Occipital lobe (tissue), 2 donors: Measurements from ENCODE around the gene NEDD8. TPM values are rescaled to one million over a fixed set of nuclear protein-coding genes. Genes with fewer than 3 reads are reported as not detected.
"Not testable (repeated sequence)": the region's sequence is repeated elsewhere in the genome, so short reads cannot be mapped to it uniquely, and the experiment has no call there.

Source experiments
- DNase-seq: peaks from one replicate; lab custom pipeline; 2025; lab: John Stamatoyannopoulos, UW
- total RNA-seq: library from RNA; depleted of rRNA; stranded (reverse); fragments of >200 nt; gene quantifications from one replicate; pipeline ENCODE4 v1.2.3, GENCODE V29; 2014

NEDD8 gene
- total RNA-seq, 1 donor from 2014 or later: 51.3 TPM

- DNase-seq: no peak
These were observed 5.7 kb downstream of the NEDD8 start for GRCh38 chr14:24226473-24226872.

DNA sequence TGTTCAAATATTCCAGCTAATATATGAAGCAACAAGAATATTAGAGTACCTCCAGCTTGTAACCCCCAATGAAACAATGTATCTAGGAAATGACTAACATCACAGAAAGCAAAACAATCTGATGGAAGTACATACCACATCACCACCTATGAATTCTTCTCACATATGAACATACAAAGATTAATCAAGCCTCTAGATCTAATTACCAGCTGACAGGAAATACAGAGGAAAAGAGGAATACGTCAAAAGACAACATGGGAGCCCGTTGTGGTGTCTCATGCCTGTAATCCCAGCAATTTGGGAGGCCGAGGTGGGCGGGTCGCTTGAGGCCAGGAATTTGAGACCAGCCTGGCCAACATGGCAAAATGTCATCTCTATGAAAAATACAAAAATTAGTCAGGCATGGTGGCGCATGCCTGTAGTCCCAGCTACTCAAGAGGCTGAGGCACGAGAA, 7.5 kb downstream of the NEDD8 start:
- DNase-seq: no peak

DNA sequence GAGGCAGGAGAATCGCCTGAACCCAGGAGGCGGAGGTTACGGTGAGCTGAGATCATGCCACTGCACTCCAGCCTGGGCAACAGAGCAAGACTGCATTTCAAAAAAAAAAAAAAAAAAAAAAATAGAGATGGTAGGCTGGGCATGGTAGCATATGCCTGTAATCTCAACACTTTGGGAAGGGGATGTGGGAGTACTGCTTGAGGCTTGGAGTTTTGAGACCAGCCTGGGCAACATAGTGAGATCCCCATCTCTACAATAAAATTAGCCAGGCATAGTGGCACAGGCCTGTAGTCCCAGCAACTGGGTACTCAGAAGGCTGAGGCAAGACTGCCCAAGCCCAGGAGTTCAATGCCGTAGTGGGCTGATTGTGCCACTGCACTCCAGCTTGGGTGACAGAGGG, 9.2 kb downstream of the NEDD8 start:
- DNase-seq: not testable (repeated sequence)

DNA sequence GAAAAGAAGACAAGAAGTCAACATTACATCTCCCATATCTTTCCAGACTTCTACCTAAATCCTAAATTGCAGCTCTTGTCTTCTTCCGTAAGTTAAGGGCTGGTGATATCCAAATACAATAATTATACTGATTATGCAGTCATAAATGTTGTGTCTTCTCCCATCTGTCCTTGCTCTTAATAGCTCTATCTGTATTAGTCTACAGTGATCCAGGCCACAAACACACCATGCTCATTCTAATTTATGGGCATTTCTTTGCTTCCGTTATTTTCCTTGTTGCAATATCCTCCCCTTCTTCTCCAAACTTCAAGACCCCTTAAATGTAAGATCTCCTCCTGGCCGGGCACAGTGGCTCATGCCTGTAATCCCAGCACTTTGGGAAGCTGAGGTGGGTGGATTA, 12.6 kb downstream of the NEDD8 start:
- DNase-seq: no peak

- no peak for DNase-seq
These were observed 13.1 kb downstream of the NEDD8 start for GRCh38 chr14:24219080-24219479.

- DNase-seq: not testable (repeated sequence)
These were observed 15.3 kb downstream of the NEDD8 start for GRCh38 chr14:24216876-24217275.

DNA sequence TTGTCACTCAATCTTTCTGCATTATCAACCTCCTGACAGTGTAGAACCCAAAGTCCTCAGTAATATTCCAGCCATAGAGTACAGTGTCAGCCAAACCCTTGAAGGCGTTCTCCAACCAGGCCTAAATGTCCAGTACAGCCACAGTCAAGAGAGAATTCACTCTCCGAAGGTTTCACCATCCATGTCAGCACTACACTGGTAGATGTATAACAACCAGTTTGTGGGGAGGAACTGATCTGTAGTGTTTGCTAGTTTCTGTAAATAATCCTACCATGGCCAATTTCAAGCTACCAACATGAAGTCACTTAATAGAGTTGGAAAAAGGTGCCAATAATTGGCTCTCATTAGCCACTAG, 15.8 kb downstream of the NEDD8 start:
- DNase-seq: no peak

DNA sequence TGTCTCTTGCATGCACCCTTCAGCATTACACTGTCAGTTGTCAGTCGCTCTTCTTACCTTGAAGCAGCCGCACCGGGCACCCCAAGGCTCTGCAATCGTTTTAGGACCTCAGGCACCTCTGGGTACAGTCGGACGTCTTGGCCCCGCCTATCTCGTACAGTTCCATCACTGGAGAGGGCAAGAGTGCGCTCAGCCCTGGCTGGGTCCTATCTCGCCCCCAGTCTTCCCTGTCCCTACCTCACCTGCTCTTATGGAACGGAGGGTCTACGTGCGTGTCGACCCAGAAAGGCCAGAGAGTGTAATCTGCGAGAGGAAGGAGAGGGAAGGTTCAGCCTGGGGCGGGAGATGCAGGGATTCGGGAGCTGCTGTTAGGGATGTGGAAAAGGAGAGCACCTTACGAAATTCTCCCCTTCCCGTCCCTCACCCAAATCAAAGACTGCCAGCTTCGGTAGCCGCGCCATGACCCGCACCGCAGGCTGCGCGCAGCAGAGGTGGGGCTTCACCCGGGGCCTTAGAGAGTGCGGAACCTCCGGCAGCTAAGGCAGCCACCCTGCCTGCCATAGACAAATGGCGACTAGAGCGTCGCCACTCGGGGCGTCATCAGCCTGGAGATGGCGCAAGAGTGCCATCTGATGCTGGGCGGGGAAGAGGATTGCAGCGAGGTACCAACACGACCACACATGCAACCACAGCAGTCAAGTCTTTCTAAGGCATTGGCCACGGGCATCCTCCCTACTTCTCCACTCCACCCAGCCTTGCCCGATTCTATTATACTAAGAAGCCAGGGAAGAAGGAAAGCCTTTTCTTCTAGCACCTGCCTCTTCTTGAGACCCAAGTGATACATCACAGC, 16.4 kb downstream of the NEDD8 start, which contains the start of gene MDP1:
Gene MDP1, minus strand, starts transcription at position 572 of the 850 bp plus-strand sequence. Its CDS starts 111 bp downstream, at position 461.
- DNase-seq: peak; percentile 81

- DNase-seq: no peak
These were observed 18.1 kb downstream of the NEDD8 start for GRCh38 chr14:24213866-24214662.

GRCh38 chr14:24212924-24213865, 19.0 kb downstream of the NEDD8 start, which contains the start of gene CHMP4A:
Gene CHMP4A, minus strand, starts transcription at chr14:24213488. Its CDS starts 49 bp downstream, at chr14:24213439.
- DNase-seq: peak; percentile 89

GRCh38 chr14:24211311-24211710, 20.9 kb downstream of the NEDD8 start:
- DNase-seq: no peak

DNA sequence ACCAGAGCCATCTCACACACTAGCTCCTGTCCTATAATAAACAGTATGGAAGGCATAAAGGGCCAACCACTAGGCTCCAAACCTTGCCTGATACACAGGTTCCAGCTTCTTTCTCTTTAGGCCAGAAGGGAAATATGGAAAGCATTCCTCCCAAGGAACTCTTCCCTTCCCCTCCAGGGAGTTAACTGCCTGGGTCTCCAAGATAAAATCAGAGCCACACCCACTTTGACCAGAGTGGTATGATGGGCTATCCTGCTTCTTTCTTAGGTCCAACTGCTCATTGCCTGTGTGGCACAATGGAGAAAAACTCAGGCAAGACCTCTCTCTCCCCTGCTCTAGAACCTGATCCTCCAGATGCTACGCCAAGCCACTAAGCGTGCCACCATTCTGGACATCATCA, 24.5 kb downstream of the NEDD8 start:
- no peak for DNase-seq

DNA sequence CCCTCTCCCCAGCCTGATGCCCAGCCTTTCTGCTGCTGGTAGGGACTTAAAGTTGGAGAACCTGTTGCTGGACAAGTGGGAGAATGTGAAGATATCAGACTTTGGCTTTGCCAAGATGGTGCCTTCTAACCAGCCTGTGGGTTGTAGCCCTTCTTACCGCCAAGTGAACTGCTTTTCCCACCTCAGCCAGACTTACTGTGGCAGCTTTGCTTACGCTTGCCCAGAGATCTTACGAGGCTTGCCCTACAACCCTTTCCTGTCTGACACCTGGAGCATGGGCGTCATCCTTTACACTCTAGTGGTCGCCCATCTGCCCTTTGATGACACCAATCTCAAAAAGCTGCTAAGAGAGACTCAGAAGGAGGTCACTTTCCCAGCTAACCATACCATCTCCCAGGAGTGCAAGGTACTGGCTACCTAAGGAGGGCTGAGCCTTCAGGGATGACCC, 25.0 kb downstream of the NEDD8 start:
- no peak for DNase-seq

DNA sequence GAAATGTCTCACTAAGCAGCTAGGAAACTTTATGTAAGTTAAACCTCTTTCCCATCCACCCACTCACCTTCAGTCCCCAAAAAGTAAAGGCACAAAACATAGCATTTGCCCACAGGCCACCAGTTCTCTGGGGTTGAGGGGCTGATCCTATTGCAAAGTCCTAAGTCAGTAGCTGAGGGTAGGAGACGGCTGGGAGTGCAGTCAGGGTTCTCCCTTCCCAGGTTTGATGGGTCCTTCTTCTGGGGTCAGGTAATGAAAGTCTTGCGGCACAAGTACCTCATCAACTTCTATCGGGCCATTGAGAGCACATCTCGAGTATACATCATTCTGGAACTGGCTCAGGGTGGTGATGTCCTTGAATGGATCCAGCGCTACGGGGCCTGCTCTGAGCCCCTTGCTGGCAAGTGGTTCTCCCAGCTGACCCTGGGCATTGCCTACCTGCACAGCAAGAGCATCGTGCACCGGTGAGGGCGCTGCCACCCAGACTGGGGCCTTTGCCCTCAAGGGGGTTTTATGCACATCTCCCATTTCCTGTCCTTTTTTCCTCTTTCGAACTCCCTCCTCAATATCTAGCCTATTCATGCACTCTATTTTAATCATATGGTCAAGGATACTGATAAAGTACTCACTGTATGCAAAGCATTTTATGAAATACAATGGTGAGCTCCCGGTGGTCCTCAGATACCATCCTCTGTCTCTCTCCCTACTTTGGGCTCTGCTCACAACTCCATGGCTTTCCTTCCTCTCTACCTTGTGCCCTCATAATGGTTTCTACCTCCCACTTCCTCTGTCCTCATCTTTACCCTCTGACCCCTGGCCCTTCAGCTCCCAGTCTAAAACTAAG, 25.7 kb downstream of the NEDD8 start:
- no peak for DNase-seq

DNA sequence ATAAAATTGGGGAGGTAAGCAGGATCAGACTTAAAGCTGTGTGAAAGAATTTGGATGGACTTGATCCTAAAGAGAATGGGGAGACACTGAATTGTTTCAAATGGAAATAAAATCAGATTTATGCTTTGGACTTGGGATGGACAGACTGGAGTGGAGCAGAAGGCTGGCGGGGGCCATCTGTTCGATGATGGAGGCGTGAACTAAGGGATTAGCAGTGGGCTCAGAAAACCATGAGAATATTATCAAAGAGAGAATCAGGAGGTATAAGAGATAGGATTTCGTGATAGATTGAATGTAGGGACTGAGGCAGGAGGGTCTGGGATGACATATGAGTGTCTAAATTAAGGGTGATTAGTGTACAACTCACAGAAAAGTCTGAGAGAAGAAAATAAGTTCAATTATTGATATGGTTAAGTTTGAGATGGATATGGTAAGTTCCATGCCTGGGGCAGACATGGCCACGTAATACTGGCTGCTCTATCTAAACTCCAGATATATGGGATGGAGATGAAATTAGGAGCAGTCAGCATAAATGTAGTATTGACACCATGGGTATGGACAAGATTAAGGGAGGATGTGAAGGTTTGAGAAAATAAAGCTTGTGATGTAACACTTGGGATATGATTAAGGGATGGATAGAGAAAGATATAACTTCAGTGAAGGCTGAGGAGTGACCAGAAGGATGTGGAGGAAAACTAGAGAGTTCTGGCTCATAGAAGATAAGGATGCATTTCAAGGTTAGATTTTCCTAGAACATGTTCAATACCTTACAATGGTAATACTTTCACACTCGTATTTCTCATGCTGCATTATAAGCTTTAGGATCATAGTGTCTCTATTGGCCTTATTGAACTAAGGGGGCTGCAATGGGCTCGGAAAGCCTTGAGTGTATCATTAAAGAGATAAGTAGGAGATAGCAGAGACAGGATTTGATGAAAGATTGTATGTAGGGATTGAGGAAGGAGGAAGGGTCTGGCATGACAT, 27.7 kb downstream of the NEDD8 start:
- no peak for DNase-seq

DNA sequence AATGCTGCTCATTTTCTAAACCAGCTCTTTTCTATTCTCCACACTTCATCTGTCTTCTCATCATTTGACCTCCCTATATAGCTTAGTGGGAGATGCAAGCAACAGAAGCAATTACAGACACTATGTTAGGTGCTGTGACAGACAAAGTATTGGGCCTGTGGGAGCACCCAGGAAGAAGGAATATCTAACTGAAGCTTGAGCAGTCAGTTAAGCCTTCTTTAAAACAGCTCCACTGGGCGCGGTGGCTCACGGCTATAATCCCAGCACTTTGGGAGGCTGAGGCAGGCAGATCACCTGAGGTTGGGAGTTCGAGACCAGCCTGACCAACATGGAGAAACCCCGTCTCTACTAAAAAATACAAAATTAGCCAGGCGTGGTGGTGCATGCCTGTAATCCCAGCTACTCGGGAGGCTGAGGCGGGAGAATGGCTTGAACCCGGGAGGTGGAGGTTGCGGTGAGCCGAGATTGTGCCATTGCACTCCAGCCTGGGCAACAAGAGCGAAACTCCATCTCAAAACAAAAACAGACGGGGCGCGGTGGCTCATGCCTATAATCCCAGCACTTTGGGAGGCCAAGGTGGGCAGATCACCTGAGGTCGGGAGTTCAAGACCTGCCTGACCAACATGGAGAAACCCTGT, 28.8 kb downstream of the NEDD8 start:
- not testable (repeated sequence) for DNase-seq

DNA sequence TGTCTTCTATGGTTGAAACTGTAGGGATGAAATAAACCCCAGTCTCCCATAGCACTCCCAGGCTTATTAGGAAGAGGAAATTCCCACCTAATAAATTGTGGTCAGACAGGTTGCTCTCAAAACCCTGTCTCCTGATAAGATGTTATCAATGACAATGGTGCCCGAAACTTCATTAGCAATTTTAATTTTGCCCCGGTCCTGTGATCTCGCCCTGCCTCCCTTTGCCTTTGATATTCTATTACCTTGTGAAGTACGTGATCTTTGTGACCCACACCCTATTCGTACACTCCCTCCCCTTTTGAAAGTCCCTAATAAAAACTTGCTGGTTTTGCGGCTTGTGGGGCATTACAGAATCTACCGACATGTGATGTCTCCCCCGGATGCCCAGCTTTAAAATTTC, 29.6 kb downstream of the NEDD8 start:
- DNase-seq: not testable (repeated sequence)

- no peak for DNase-seq
These were observed 33.2 kb downstream of the NEDD8 start for GRCh38 chr14:24198814-24199524.
